ENCODE results near the gene NPW.

NPW gene

DNA sequence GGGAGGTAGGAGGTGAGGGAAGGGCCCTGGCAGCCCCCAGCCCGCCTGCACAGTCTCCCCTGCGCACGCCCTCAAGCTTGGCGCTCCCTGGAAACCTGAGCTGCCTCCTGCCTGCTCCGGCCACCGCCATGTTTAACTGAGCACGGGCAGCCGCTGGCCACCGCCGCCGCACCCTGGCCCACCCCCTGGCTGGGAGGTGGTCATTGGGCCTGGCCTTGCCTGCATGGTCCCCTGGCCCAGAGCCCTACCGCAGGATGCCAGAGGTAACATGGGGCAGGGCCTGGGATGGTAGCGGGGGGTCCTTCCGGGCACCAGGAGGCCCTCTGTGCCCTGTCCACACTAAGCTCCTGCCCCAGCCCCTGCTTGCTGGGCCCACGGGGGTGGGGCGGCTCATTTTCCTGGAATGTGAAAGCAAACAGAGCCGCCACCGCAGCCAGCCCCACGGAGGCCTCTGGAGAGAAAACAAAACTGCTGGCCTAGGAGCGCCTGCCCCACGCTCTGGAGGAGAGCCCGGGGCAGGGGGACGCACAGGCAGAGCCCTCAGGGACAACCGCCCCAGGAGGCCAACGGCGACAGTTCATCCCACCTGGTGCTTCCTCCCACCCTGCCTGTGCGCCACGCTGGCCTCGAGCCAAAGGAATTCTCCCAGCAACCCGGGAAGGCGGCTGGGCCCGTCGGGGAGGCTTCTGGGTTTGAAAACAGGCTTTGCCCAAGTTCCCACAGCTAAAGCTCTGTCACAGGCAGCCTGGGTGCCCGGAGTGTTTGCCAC lies 16.0 kb downstream of the NPW start:
- no peak for DNase-seq (ENCODE audit: low read depth in 3 of 3)

DNA sequence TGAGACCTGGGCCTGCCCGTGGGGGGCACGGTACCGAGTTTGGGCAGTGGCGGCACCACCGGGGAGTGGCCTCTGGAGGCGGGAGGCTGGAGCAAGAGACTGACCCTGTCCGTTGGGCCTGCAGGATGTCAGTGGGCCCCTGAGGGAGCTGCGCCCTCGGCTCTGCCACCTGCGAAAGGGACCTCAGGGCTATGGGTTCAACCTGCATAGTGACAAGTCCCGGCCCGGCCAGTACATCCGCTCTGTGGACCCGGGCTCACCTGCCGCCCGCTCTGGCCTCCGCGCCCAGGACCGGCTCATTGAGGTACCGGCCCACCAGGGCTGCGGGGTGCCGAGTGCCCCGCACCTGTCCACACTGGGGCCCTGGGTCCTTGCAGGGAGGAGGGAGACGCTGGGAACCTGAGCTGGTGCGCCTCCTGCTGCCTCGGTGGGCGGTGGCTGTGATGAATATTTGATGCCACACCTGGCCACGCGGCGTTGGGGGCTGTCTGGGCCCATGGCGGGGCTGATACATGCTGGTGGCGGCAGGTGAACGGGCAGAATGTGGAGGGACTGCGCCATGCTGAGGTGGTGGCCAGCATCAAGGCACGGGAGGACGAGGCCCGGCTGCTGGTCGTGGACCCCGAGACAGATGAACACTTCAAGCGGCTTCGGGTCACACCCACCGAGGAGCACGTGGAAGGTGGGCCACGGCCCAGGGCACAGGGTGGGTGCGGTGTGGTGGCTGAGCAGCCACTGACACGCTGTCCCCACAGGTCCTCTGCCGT lies 16.8 kb downstream of the NPW start:
- no peak for DNase-seq (ENCODE audit: low read depth in 3 of 3)

DNA sequence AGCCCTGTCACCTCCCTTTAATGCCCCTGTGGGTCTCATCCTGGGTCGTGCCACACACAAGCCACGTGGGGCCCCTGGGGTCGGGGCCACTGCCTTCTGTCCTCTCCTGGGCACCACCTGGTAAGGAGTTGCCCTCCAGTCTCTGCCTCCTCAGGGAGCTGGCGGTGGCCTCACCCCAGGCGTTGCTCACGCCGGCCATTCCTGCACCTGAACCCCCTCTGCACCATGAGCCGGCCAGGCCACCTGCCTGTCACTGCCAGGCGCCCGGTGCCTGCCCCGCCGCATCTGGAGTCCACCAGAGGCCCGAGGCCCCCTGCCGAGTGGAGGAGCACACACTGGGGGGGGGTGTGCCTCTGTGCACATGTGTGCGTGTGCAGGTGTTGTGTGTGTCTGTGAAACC lies 17.5 kb downstream of the NPW start:
- DNase-seq (ENCODE audit: low read depth in 3 of 3): no peak

- no peak for DNase-seq (ENCODE audit: low read depth in 3 of 3)
Measured at GRCh38 chr16:2037647-2038381, 18.2 kb downstream of the NPW start.

DNA sequence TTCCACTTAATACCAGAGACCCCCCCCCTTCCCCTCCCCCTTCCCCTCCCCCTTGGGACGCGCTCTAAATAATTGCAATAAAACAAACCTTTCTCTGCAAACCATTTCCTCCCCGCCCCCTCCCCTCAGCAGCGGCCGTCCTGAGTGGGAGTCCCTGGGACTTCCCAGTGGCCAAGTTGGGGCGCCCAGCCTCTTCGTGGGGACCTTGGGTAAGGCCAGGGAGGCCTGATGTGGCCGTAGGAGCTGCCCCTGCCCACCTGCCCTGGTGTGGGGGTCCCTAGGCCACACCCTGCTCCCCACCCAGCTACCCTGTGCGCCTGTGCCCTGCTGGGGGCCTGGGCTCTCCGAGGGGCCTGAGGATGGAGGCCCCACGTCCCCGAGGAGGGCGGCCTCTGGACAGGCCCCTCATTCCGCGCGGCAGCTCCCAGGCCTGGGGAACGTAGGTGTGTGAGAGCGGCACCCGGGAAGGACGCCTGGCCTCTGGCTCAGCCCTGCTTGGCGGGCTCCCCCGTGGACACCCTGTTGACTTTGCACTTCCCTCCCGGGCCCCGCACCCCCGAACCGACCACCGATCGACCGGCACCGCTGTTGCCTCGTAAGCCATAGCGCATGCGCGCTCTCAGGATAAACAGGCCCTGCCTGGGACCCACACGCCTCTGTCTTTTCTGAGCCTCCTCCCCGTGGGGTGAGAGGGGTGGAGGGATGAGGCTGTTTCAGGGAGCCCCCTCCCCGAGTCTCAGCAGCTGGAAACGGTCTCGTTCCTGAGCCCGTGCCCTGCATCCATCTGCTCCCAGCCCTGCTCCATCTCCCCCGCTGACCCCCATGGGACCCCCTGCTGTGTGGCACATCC lies 19.0 kb downstream of the NPW start:
- DNase-seq (ENCODE audit: low read depth in 3 of 3): no peak

DNA sequence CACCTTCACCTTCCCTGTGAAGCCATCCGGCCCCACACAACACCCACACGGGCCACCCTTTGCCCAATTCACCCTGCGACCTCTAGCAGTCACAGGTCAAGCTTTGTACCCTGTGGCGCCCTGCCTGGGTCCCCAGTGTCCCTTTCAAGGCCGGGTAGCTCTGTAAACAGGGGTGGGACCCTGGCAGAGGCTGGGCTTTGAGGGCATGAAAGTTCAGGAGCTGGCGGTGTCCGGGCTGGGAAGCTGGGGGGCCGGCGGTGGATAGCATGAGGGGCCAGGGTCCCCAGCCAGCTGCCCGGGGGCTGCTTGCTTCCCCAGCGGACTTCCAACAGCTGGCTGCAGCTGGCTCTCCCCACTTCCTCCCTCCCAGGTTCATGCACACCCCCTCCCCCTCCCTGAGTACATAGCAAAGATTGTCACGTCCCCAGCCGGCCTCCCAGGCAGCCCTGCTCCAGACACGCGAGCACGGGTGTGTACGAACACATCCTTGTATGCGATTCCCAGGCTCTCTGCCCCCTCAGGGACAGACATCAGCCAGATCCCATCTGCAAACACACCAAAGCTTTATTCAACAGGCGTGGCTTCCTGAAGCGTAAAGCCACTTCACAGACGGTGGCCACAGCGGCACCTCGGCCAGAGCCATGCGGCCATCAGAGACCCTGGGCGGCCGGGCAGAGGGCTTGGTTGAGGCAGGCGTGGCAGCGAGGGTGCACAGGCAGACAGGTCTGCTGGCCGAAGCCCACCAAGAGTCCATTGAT lies 19.9 kb downstream of the NPW start:
- DNase-seq (ENCODE audit: low read depth in 3 of 3): no peak

DNA sequence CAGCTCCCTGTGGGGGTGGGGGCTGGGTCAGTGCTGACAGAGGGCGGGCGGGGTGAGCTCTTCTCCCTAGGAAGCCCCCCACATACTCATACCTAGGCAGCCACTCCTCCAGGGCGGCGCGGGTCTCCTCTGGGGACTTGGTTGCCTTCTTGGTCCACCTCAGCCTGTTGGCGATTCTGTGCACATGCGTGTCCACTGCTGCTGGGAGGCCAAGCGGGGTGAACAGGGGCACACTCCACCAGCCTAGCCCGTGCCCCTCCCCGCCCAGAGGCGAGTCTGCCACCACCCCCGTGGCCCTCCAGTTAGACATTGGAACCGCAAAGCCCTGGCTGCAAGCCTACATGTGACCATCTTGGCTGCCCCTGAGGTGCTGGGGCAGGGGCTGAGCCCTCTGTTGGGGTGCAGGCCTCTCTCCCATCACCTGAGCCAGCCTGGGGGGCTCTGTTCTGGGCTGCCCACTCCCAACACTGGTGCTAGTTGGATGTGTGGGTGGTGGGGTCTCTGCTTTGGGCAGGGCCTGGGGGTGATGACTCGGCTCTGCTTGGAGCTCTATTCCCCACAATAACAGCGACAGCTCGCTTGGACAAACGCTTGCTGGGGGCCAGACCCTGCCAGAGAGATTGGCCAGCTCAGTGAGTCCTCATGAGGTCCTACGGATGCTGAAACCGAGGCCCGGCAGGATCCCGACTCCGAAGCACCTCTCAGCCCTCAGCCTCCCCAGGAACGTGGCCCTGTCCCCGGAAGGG lies 20.6 kb downstream of the NPW start:
- DNase-seq (ENCODE audit: low read depth in 3 of 3): no peak

GRCh38 chr16:2040787-2041522 lies 21.4 kb downstream of the NPW start:
- DNase-seq (ENCODE audit: low read depth in 3 of 3): no peak

- DNase-seq (ENCODE audit: low read depth in 3 of 3): no peak
Measured at GRCh38 chr16:2042171-2042985, 22.8 kb downstream of the NPW start.

DNA sequence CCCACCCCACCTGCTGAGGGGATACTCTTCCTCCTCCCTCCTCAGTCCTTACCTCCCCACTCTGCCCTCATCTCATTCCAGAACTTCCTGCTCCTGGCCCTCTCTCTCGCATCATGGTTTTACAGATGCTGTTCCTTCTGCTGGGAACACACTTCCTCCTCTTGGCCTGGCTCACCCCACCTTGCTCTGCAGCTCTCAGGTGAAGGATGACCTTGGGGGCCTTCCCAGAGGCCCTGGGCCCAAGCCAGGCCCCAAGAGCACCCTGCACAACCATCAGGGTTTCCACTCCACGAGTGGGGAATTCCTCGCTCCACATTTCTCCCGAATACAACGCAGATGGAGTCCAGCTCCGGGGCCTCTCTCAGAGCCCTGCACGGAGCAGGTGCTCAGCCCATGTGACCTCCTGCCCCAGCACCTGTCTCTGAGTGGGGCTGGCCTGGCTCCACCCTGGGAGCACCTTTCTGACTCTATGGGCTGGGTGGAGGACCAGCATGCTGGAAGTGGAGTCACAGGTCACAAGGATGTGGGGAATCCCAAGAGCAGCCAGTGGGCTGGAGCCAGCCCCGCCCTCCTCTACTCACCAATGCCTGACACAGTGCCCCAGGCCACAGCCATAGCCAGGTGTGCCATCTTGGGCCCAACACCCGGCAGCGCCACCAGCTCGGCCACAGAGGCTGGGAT lies 23.5 kb downstream of the NPW start:
- no peak for DNase-seq (ENCODE audit: low read depth in 3 of 3)

DNA sequence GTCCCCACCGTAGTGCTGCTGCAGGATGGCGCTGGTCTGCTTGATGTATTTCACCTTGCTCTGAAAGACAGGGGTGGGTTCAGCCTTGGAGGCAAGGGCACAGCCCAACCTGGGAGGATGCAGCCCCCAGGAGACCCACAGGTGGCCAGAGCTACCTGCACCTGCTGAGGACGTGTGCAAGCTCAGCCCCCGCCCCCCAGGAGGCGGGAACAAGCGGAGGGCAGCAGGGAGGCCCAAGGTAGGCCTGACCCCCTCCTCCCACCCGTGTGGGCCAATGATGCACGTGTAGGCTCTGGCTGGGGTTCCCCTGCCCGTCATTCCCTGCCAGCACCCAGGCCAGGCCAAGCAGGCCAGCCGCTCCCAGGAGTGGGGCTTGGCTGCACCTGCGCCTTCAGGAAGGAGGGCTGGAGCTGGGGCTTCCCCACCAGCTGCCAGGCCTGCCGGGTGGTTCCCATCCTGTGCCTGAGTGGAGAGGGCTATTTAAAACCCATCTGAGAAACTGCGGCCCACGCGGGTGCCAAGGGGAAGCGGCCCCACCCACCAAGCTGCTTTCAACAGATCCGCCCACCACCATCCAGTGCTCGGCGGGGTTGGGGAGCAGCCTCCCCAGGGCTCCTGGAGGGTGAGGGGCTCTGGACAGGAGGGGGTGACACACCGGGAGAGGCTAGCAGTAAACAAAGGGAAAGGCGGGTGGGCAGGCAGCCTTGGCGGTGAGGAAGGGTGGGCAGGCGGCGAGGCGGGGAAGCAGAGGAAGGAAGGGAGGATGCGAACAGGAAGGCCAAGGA lies 24.3 kb downstream of the NPW start:
- DNase-seq (ENCODE audit: low read depth in 3 of 3): no peak

- no peak for DNase-seq (ENCODE audit: low read depth in 3 of 3)
Measured at GRCh38 chr16:2044541-2044940, 25.0 kb downstream of the NPW start.

DNA sequence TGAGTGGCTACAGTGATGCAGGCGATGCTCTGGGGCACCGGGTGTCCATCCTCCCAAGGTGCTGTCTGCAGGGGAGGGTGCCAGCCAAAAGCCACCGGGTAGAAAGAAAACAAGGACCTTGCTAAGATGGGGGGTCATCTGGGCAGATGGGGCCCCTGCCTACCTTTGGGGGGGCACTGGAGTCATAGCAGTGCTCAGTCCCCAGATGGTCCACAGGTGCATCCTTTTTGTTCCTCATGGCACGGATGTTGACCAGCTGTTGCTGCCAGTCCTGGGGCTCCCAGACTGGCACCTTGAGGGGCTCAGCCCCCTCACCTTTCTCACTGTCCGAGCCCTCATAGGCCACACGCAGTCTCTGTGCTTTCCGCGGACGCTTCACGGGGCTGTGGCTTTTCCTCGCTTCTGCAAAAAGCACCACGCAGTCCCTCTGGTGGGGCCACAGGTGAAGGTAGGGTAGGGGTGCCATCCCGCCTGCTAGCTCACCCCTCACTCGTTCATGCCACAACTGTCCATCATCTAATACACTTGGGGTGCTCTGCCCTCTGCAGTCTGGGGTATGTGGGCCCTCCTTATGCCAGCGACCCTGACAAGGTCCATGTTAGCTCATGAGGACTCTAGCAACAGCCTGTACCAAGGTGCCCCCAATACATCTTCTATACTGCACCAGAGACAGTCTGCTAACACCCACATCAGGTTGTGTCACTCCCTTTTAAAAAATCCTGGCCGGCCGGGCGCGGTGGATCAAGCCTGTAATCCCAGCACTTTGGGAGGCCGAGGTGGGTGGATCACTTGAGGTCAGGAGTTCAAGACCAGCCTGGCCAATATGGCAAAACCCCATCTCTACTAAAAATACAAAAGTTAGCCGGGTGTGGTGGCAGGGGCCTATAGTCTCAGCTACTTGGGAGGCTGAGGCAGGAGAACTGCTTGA lies 26.6 kb downstream of the NPW start:
- DNase-seq (ENCODE audit: low read depth in 3 of 3): no peak

DNA sequence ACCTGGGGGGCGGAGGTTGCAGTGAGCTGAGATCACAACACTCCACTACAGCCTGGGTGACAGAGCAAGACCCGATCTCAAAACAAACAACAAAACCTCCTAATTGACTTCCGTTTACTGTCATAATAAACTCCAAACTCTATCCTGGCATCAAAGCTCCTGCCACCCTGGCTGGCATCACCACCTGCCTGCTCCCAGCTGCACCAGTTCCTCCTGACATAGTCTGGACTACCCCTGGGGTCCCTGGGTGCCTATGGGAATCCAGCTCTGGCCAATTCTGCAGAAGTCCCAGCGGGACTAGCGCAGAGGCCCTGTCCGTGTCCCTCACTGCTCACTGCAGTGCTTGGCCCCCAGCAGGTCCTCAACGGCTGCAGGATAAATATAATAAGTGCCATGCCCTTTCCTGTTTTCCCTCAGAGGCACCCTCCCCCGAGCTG lies 27.3 kb downstream of the NPW start:
- DNase-seq (ENCODE audit: low read depth in 3 of 3): no peak

DNA sequence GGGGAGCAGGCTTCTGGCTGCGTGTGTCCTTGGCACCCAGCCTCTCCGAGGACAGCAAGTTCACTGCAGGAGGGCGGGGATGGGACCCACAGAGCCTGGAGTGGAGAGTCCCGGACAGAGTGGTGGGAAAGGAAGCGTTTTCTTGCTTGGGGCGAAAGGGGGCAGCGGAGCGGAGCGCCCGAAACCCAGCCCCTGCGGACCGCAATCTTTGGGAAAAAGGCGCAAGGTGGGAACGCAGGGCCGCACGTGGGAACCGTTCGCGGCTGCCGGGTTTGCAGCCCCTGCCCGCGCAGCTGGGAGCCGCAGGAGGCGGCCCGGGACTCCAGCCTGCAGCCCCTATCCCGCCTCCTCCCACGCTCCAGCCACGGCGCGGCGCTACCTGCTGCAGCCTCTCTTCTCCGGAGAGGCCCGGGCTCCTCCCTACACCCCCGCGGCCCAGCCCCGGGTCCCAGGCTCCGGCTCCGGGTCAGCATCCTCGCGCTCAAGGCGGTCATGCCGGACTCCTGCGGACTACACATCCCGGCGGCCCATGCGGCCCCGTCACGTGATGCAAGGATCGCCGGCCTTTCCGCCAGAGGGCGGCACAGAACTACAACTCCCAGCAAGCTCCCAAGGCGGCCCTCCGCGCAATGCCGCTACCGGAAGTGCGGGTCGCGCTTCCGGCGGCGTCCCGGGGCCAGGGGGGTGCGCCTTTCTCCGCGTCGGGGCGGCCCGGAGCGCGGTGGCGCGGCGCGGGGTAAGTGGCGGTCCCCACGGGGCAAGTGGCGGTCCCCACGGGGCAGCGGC lies 27.9 kb downstream of the NPW start, which contains the start of the genes NTHL1 and TSC2:
Gene NTHL1 (minus strand): TSS at position 505 of the 786 bp plus-strand sequence. CDS start 11 bp downstream, at position 494.
Gene TSC2 (plus strand): TSS at position 656 of the 786 bp plus-strand sequence. CDS start 631 bp downstream, outside the sequence.
- DNase-seq (ENCODE audit: low read depth in 3 of 3): peak; percentile 91 to 94 (median 91)

All from stimulated activated CD4-positive, alpha-beta T cell treated with anti-CD3 and anti-CD28 coated beads, TNF-alpha, amount 100 ng/mL, for 48 hours (primary cell).